ENCODE data around the gene PTPRJ. TPM values are rescaled to one million over a fixed set of nuclear protein-coding genes. Genes with fewer than 3 reads are reported as not detected.

PTPRJ gene
- total and polyA plus RNA-seq, 2 of the 13 experiments (the other 11 are each of a cell fraction or from before 2014, with no cell fraction given) = 1.0 to 1.2 TPM

GRCh38 chr11:47980907-47981621 is 705 bp downstream of the PTPRJ start (continued):
- TF ChIP-seq ZNF17 (CRISPR knock-in tag; IDR thresholded peaks at IDR 0.05) = no peak
- TF ChIP-seq TEF (CRISPR knock-in tag; IDR thresholded peaks at IDR 0.05) = no peak
- no peak for TF ChIP-seq CREB1 (IDR thresholded peaks at IDR 0.05)
- no peak for TF ChIP-seq CREB1 (CRISPR knock-in tag; IDR thresholded peaks at IDR 0.05)
- no peak for TF ChIP-seq REL (CRISPR knock-in tag; conservative IDR thresholded peaks at IDR 0.05)
- no peak for TF ChIP-seq GMEB2 (CRISPR knock-in tag; IDR thresholded peaks at IDR 0.05; ENCODE audit: low read depth)
- TF ChIP-seq PATZ1 (CRISPR knock-in tag; IDR thresholded peaks at IDR 0.05) = 0 out of 2 replicates have a peak, but pooled peaks have one; percentile 25
- no peak for TF ChIP-seq CTCF (CRISPR knock-in tag; IDR thresholded peaks at IDR 0.05)
- no peak for TF ChIP-seq SP140L (CRISPR knock-in tag; IDR thresholded peaks at IDR 0.05; ENCODE audit: borderline replicate concordance)
- TF ChIP-seq ZNF768 (CRISPR knock-in tag; IDR thresholded peaks at IDR 0.05) = peak; percentile 31; the same call in 1 of the 2 replicates
- TF ChIP-seq, protein P1, sequence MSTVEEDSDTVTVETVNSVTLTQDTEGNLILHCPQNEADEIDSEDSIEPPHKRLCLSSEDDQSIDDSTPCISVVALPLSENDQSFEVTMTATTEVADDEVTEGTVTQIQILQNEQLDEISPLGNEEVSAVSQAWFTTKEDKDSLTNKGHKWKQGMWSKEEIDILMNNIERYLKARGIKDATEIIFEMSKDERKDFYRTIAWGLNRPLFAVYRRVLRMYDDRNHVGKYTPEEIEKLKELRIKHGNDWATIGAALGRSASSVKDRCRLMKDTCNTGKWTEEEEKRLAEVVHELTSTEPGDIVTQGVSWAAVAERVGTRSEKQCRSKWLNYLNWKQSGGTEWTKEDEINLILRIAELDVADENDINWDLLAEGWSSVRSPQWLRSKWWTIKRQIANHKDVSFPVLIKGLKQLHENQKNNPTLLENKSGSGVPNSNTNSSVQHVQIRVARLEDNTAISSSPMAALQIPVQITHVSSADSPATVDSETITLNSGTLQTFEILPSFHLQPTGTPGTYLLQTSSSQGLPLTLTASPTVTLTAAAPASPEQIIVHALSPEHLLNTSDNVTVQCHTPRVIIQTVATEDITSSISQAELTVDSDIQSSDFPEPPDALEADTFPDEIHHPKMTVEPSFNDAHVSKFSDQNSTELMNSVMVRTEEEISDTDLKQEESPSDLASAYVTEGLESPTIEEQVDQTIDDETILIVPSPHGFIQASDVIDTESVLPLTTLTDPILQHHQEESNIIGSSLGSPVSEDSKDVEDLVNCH (CRISPR knock-in tag; IDR thresholded peaks at IDR 0.05) = no peak
- no peak for TF ChIP-seq HNRNPUL1 (IDR thresholded peaks at IDR 0.05; ENCODE audit: low read depth, low read length)
- TF ChIP-seq KDM5A (IDR thresholded peaks at IDR 0.05; ENCODE audit: borderline replicate concordance, low read length) = no peak
- TF ChIP-seq RAD21 (CRISPR knock-in tag; IDR thresholded peaks at IDR 0.05) = no peak
- peak; percentile 38 for TF ChIP-seq HNRNPK (IDR thresholded peaks at IDR 0.05; ENCODE audit: low read depth, low read length, poor library complexity, severe bottlenecking)
- no peak for TF ChIP-seq ZNF136 (CRISPR knock-in tag; IDR thresholded peaks at IDR 0.05; ENCODE audit: low read depth)
- no peak for TF ChIP-seq IKZF4 (CRISPR knock-in tag; IDR thresholded peaks at IDR 0.05; ENCODE audit: borderline replicate concordance, low read depth, not compliant biosample characterization)
- no peak for TF ChIP-seq MXD1 (CRISPR knock-in tag; IDR thresholded peaks at IDR 0.05)
- no peak for TF ChIP-seq POLR2AphosphoS2 (IDR thresholded peaks at IDR 0.05; ENCODE audit: low read depth, low read length)
